HG02798 (cell line): ENCODE data around the gene E2F1.

ENCODE experiments used
- ATAC-seq: cut with Tn5 transposase; IDR thresholded peaks from one replicate; pipeline ENCODE4 v1.9.1; 2021; ENCODE audit warnings: mild to moderate bottlenecking; ENCODE audit not compliant: unreplicated experiment, poor library complexity

The E2F1 gene

DNA sequence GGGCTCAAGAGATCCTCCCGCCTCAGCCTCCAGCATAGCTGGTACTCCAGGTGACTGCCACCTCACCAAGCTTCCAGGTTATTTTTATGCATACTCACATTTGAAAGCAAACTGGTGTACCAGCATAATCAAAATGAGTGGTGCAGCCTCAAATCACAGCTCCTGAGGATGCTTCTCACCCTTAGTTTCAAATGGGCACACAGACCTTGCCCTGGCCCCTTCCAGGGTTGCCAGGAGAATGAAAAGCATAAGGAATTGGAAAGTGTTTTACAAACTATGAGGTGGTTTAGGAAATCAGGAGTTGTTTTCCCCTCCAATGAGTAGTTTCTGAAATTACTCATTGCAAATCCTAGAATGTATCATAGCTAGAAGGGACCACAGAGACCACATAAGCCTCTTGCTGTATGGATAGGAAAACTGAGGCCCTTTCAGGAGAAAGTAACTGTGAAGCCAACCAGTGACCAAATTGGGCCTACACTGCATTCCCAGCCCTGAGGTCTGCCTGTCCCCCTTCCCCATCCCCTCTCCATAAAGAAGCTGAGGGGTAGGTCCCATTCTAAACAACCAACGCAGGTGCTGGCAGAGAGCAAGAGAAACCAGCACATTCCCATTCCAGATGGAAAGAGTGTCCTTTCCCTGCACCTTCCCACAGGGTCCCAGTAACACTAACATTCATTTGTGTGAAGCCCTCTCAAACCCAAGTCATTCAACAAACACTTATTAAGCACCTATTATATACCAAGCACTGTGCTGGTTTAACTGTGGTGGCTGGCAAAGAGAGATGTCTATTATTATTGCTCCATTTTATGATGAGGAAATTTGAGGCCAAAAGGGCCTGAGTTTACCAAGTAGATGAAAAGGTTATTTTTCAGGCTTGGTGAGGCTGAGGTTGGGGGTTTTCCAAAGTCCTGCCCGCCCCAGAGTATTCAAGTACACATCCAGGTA lies 2.1 kb upstream of the E2F1 start:
- ATAC-seq, result no peak

DNA sequence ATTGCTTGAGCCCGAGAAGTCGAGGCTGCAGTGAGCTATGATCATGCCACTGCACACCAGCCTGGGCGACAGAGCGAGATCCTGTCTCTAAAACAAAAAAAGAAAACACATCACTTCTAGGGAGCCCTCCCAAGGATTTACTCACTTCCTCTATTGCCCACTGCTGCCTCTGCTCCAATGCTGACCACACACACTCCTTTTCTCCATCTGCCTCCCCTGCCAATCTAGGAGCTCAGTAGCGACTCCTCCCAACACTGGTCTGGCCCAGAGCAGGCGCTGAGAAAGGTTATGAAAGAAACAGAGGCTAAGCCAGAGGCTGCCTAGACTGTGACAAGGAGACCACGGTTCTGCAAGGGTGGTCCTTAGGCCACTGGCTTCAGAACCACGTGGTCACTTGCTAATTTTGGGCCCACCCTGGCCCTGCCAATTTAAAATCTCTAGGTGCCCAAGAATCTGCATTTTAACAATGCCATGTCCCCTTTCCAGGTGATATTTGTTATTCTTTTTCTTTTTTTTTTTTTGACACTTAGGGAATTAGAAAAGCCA lies 1.3 kb upstream of the E2F1 start:
- ATAC-seq, result no peak

DNA sequence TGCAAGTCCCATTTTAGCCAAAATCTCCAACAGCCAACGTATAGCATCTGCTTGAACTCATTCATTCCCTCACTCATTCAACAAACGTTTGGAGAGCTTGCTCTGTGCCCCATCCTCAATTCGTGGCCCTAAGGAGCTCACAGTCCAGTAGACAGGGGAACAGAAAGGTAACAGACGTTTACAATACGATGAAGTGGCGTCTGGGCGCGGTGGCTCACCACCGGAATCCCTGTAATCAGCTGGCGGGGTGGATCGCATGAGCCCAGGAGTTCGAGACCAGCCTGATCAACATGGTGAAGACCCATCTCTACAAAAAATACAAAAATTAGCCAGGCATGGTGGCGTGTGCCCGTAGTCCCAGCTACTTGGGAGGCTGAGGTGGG lies 790 bp upstream of the E2F1 start:
- no peak for ATAC-seq

DNA sequence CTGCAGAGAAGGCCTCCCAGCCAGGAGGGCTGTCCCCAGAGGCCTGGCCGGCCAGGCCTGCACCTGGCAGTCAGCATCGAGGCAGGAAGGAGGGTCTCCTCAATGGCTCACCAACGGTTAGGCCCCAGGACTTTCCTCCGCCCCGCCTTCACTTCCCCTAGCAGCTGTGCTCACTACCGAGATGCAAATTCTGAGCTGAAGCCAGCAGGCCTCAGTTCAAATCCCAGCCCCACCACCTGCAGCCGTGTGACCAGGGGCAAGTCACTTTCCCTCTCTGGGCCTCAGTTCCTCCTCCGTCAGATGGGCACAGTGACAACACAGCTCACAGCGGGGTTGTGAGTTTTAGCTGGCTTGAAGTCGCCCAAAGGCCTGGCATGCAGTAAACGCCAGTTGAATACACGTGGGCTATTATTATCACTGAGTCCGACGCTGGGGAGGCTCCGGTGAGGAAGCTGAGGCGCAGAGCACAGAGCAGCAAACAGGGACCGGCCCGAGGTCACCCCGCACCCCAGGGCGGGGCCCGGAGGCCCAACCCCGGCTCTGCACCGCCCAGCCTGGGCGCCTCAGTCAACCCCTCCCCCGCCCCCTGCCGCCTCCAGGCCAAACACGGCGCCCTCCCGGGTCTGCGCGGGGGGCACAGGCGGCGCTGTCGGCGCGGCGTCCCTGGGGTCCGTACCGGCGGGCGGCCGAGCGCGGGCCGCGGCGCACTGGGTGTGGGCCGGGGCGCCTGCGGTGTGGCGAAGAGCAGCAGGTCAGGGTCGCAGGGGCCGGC lies 671 bp downstream of the E2F1 start:
- ATAC-seq, result peak; percentile 32

DNA sequence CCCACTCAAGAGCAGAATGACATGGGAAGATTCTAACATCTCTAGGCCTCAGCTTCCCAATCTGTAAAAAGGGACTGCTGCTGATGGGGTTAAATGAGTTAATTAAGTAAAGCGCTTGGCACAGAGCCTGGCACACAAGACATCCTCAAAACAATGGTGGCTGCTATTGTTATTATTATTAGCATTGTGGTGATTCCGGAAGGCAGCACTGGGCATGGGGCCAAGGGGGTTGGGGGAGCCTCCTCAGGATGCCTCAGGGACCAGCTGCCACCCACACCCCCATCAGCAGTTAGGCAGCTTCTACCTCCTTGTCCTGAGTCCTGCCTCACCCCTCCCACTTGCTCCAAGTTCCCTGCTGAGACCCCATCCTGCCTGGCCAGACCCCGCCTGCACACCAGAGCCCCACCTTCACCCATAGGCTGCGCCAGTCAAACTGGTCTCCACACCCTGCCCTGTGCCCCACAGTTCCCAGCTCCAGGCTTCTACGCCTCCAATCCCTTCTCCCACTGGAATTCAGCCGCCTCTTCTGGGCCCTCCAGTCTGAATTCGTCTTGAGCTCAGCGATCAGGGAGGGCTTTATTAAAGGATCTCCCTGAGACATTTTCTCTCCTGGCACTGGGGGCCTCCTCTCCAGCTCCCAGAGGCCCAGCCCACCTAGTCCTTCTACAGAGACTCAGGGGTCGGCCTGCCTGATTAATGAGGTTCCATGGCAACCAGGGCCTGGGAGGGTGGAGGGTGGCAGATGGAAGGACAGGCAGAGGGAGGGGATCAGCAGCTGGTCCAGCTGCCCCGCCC lies 1.5 kb downstream of the E2F1 start:
- no peak for ATAC-seq

GRCh38 chr20:33681728-33682353 lies 4.3 kb downstream of the E2F1 start:
- no peak for ATAC-seq

- ATAC-seq, result no peak
These were observed 4.9 kb downstream of the E2F1 start for GRCh38 chr20:33681288-33681687.

DNA sequence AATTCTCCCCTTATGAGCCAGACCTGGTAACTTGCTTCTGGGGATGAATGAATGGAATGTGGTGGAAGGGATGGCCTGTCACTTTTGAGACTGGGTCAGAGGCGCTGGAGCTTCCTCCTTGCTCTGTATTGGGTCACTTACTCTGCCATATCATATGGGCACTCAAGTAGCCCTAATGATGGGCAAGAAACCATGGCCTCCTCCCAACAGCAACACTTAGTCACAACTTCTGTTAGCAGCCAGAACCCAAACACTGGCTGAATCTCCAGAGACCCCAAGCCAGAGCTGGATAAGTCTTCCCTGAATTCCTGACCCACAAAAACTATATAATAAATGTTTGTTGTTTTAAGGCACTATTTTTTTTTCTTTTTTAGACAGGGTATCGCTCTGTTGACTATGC lies 5.5 kb downstream of the E2F1 start:
- no peak for ATAC-seq

DNA sequence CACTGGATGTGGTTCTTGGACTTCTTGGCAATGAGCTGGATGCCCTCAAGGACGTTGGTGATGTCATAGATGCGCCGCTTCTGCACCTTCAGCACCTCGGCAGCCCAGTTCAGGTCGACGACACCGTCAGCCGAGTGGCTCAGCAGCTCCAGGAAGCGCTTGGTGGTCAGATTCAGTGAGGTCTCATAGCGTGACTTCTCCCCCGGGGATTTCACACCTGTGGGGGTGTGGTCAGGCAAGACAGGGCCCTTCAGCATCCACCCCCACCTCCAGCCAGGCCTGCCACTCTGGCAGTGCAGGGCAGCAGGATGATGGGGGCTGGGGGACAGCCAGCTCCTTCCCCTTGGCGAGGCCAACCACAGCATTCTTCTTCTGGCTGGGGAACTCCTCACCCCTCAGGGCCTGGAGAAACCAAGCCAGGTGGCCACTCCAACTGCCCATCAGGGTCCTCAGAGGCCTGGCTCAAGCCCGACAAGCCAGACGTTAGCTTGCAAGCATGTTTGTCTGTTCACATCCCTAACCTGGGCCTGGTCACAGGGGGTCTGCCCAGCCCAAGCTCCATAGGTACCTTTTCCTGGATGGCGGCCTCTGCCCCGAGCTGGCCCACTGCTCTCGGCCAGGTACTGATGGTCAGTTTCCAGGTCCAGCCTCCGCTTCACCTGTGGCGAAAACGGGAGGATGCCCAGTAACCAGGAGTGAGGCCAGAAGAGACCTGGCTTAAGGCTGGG lies 6.3 kb downstream of the E2F1 start:
- peak; percentile 70 for ATAC-seq

- no peak for ATAC-seq
These were observed 8.0 kb downstream of the E2F1 start for GRCh38 chr20:33677991-33678702.

DNA sequence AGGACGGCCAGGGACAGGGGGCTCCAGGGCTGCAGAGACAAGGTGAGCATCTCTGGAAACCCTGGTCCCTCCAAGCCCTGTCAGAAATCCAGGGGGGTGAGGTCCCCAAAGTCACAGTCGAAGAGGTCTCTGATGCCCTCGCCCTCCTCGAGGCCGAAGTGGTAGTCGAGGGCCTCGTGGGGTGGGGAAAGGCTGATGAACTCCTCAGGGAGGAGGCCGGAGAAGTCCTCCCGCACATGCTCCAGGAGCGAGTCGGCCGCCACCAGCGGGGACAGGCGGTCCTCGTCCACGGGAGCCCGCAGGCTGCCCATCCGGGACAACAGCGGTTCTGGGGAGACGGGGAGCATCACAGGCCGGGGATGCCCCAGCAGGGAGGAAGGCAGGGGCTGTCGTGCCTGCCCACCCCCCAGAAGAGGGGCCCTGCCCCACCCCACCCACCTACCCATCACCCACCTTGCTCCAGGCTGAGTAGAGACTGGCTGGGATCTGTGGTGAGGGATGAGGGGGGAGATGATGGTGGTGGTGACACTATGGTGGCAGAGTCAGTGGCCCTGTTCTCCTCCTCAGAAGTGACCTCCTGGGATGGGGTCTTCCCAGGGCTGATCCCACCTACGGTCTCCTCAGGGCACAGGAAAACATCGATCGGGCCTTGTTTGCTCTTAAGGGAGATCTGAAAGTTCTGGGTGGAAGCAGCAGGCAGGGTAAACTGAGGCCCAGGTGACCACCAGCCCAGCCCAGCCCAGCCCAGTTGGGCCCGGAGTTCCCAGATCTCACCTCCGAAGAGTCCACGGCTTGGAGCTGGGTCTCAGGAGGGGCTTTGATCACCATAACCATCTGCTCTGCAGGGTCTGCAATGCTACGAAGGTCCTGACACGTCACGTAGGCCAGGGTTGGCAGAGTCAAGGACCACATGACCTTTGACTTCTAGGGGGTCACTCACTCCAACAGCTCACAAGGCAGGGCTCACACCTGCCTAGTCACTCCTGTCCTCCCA lies 9.2 kb downstream of the E2F1 start:
- ATAC-seq, result no peak

DNA sequence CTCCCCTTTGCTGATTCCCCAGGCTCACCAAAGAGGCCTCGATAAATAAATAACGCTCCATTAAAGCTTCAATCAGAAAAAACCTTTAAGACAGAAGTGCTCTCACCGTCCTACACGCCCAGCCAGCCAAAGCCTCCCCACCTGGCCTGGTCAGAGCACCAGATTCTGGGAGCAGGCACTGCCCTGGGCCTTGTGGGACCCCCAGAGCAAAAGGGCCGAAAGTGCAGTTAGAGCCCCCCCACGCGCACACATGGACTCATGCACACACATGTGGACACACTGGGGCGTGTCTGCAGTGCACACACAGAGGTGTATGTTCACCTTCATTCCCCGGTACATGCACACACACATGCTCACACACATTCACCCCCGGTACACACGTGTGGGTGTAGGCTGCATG lies 10.1 kb downstream of the E2F1 start:
- ATAC-seq, result no peak

GRCh38 chr20:33675136-33675959 lies 10.8 kb downstream of the E2F1 start:
- no peak for ATAC-seq

- peak; percentile 82 for ATAC-seq
These were observed 11.7 kb downstream of the E2F1 start, which contains the start of gene NECAB3 for GRCh38 chr20:33674294-33675135. NECAB3 (minus strand) TSS chr20:33674428; CDS start chr20:33674352, 76 bp downstream.

- no peak for ATAC-seq
These were observed 12.5 kb downstream of the E2F1 start for GRCh38 chr20:33673410-33674293.
